Kidney (tissue), 14 donors: ENCODE results near the gene PVRIG. TPM values are rescaled to one million over a fixed set of nuclear protein-coding genes. Genes with fewer than 3 reads are reported as not detected.
"Not testable (repeated sequence)": the region's sequence is repeated elsewhere in the genome, so short reads cannot be mapped to it uniquely, and the experiment has no call there.

Source experiments
- DNase-seq, 5 donors: peaks; one replicate each; pipeline ENCODE4 v3.0.0-alpha.2; 2013 to 2020
- FAIRE-seq: peaks from 2 replicates; lab custom pipeline; 2012; peaks lifted over from hg19 to GRCh38; lab: Jason Lieb, UNC
- H3K27ac ChIP-seq, 2 donors: one replicate each; pipeline ENCODE4 v1.7.0; 2013; ENCODE audit warnings: low read depth in 2 of 2, low read length in 2 of 2, inconsistent platforms in 1 of 2
- H3K27me3 ChIP-seq: one replicate; pipeline ENCODE4 v1.7.1; 2013; ENCODE audit warnings: low read length, inconsistent platforms; ENCODE audit not compliant: control insufficient read depth, insufficient read depth
- H3K36me3 ChIP-seq, 3 donors: one replicate each; pipeline versions ENCODE4 v1.7.0 to v1.7.1; 2013; ENCODE audit warnings: low read length in 3 of 3, control low read depth in 1 of 3, inconsistent platforms in 1 of 3; ENCODE audit not compliant: insufficient read depth in 3 of 3, control insufficient read depth in 2 of 3
- H3K4me1 ChIP-seq, 3 donors: one replicate each; pipeline versions ENCODE4 v1.7.0 to v1.7.1; 2013; ENCODE audit warnings: low read length in 3 of 3, inconsistent platforms in 1 of 3, low read depth in 1 of 3; ENCODE audit not compliant: control insufficient read depth in 2 of 3, insufficient read depth in 2 of 3
- H3K4me3 ChIP-seq, 3 donors: one replicate each; pipeline versions ENCODE4 v1.7.0 to v1.8.1; 2013; ENCODE audit warnings: low read length in 3 of 3, control low read depth in 1 of 3, inconsistent platforms in 1 of 3
- H3K9ac ChIP-seq, 3 donors: one replicate each; pipeline versions ENCODE4 v1.7.0 to v1.7.1; 2013; ENCODE audit warnings: low read length in 3 of 3, control low read depth in 1 of 3, inconsistent platforms in 1 of 3
- H3K9me3 ChIP-seq, 3 donors: one replicate each; pipeline versions ENCODE4 v1.7.0 to v1.7.1; 2013; ENCODE audit warnings: low read length in 3 of 3, control low read depth in 1 of 3, inconsistent platforms in 1 of 3; ENCODE audit not compliant: control insufficient read depth in 2 of 3, insufficient read depth in 1 of 3
- intact Hi-C: fragments of 100-400 bp; cut with DNase I; formaldehyde crosslinking; loops from one replicate; pipeline ENCODE4 v1.11.1; 2022
- polyA plus RNA-seq: library from polyadenylated mRNA; stranded (reverse); fragments of 350-450 nt; fragmentation: Illumina TruSeq; extraction: RNeasy Lipid Tissue Mini Kit (QIAGEN cat#74804); gene quantifications from one replicate; pipeline ENCODE4 v1.2.3, GENCODE V29; 2014; ENCODE audit warnings: low read depth, low replicate concordance; ENCODE audit not compliant: insufficient read depth
- total RNA-seq: library from RNA; stranded (reverse); fragmentation: NEBNext Ultra II Directional; extraction: Animal tissue kit (Norgen Biotek cat#: 25700); gene quantifications from one replicate; pipeline ENCODE4 v1.2.1, GENCODE V29; 2021
- TF ChIP-seq, protein P1 (sequence below): IDR thresholded peaks from 3 replicates; pipeline ENCODE4 v1.5.1; 2012; ENCODE audit warnings: mild to moderate bottlenecking, moderate library complexity, borderline replicate concordance; ENCODE audit not compliant: insufficient read depth; ENCODE audit errors: extremely low read depth
- donor health status: control.
- donor health status: control.
- donor health status: control.
- donor health status: control.
- donor health status: control.
- donor health status: DM: yes; HTN: yes; CAD: no.
- donor health status: Normal renal cell carcinoma (clear cell type).

The PVRIG gene
- total and polyA plus RNA-seq, 2 donors from 2014 or later: 3.2 TPM; not detected in 1

DNA sequence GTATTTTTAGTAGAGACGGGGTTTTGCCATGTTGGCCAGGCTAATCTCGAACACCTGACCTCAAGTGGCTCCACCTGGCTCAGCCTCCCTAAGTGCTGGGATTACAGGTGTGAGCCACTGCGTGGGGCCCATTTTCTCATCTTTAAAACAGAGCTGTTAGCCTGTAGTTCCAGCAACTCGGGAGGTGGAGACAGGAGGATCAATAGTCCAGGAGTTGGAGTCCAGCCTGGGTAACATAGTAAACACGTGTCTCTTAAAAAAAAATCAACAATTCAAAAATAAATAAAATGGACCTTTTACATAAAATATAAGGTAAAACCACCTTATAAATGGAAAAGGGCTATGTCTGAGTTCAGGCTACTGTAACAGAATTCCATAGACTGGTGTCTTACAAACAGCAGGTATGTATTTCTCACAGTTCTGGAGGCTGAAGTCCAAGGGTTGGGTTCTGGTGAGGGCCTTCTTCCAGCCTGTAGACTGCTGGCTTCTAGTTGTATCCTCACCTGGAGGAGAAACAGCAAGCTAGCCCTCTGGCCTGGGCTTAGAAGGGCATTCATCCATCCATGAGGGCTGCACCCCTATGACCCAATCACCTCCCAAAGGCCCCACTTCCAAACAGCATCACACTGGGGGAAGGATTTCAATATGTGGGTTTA is 7.0 kb upstream of the PVRIG start:
- no peak for FAIRE-seq
- DNase-seq: no peak
- intact Hi-C loops: no loop called here
- H3K36me3 ChIP-seq: no peaks in the 10 kb centered on the region
- peaks cover 0 to 8% (median 0%) of the 10 kb centered on the region in 3 donors for H3K4me1 ChIP-seq
- H3K9me3 ChIP-seq: no peaks in the 10 kb centered on the region
- TF ChIP-seq, protein P1, sequence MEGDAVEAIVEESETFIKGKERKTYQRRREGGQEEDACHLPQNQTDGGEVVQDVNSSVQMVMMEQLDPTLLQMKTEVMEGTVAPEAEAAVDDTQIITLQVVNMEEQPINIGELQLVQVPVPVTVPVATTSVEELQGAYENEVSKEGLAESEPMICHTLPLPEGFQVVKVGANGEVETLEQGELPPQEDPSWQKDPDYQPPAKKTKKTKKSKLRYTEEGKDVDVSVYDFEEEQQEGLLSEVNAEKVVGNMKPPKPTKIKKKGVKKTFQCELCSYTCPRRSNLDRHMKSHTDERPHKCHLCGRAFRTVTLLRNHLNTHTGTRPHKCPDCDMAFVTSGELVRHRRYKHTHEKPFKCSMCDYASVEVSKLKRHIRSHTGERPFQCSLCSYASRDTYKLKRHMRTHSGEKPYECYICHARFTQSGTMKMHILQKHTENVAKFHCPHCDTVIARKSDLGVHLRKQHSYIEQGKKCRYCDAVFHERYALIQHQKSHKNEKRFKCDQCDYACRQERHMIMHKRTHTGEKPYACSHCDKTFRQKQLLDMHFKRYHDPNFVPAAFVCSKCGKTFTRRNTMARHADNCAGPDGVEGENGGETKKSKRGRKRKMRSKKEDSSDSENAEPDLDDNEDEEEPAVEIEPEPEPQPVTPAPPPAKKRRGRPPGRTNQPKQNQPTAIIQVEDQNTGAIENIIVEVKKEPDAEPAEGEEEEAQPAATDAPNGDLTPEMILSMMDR: no peak
- no peak overlapping the region for H3K9ac ChIP-seq
- H3K27ac ChIP-seq: no peak overlapping the region
- H3K27me3 ChIP-seq: no peaks in the 10 kb centered on the region
- H3K4me3 ChIP-seq: no peak overlapping the region

- Histone ChIP-seq H3K27me3 (no peaks in the 10 kb centered on the region), H3K36me3 (no peaks in the 10 kb centered on the region), H3K9me3 (no peaks in the 10 kb centered on the region), H3K27ac (no peak overlapping the region), H3K9ac (no peak overlapping the region), H3K4me1 (peaks cover 0 to 6% (median 0%) of the 10 kb centered on the region in 3 donors), H3K4me3 (no peak overlapping the region)
- FAIRE-seq: no peak
- TF ChIP-seq, protein P1: no peak
- intact Hi-C loops: no loop called here
- no peak for DNase-seq
Measured at GRCh38 chr7:100213672-100214071, 6.1 kb upstream of the PVRIG start.

DNA sequence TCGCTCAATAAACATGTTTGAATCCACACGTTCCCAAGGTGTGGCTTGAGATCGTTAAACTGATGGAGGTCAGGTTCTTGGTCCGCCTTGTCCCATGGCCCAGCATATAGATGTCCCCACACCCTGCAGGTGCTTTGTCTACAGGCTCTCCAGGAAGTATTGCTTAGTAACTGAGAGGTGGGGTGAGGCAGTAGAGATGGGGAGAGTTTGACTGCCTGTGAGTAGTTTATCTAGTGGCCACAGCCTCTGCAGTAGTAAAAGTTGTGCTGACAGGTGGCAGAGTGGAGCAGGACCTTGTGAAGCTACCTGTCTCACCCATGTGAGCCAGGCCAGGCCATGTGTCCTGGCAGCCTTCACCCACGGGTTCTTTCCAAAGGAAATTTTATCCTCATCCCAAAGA is 5.4 kb upstream of the PVRIG start:
- intact Hi-C loops, H3K9me3 ChIP-seq, H3K27ac ChIP-seq, H3K4me3 ChIP-seq, H3K9ac ChIP-seq, H3K27me3 ChIP-seq, H3K36me3 ChIP-seq, H3K4me1 ChIP-seq, DNase-seq, FAIRE-seq: not testable (repeated sequence)

- no peak for FAIRE-seq
- Histone ChIP-seq H3K9me3 (no peaks in the 10 kb centered on the region), H3K9ac (no peak overlapping the region), H3K27ac (no peak overlapping the region), H3K27me3 (no peaks in the 10 kb centered on the region), H3K4me1 (no peaks in the 10 kb centered on the region), H3K4me3 (no peak overlapping the region), H3K36me3 (no peaks in the 10 kb centered on the region)
- intact Hi-C loops: no loop called here
- peak in 2 of 5 donors; percentile 1 to 29 for DNase-seq
- TF ChIP-seq, protein P1: no peak
Measured at GRCh38 chr7:100215895-100216294, 3.9 kb upstream of the PVRIG start.
